ENCODE measurements around the gene YPEL5. TPM values are rescaled to one million over a fixed set of nuclear protein-coding genes. Genes with fewer than 3 reads are reported as not detected.

YPEL5 gene
- total RNA-seq, 1 donor from 2014 or later = 120 TPM

DNA sequence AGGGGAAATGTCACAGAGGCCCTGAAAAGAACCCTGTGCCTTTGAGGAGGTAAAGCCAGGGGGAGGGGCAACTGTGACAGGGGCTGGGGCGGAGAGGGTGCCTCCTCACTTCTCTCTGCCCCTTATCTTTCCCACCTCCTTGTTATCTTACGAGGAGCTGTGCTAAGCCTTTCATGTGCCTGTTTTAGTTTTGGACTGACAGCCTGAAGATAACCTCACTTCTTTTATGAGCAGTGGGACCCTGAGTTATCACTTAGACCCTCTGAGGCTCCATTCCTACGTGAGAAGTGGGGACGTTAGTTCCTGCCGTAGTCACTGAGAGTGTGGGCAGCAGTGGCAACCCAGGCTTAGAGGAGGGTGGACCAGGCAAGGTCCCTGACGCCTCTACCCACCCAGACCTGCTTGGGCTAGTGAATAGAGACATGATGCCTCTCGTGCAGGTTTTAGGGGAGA lies 45.0 kb downstream of the YPEL5 start:
- H3K4me1 Mint-ChIP-seq (ENCODE audit: unreplicated experiment) = no peaks in the 10 kb centered on the region
- H3K27me3 Mint-ChIP-seq (ENCODE audit: unreplicated experiment) = peaks cover 5% of the 10 kb centered on the region
- DNase-seq (ENCODE audit: low spot score) = no peak
- H3K27ac Mint-ChIP-seq (ENCODE audit: unreplicated experiment) = no peak overlapping the region
- TF ChIP-seq, protein P1, sequence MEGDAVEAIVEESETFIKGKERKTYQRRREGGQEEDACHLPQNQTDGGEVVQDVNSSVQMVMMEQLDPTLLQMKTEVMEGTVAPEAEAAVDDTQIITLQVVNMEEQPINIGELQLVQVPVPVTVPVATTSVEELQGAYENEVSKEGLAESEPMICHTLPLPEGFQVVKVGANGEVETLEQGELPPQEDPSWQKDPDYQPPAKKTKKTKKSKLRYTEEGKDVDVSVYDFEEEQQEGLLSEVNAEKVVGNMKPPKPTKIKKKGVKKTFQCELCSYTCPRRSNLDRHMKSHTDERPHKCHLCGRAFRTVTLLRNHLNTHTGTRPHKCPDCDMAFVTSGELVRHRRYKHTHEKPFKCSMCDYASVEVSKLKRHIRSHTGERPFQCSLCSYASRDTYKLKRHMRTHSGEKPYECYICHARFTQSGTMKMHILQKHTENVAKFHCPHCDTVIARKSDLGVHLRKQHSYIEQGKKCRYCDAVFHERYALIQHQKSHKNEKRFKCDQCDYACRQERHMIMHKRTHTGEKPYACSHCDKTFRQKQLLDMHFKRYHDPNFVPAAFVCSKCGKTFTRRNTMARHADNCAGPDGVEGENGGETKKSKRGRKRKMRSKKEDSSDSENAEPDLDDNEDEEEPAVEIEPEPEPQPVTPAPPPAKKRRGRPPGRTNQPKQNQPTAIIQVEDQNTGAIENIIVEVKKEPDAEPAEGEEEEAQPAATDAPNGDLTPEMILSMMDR (IDR thresholded peaks at IDR 0.05; ENCODE audit: unreplicated experiment) = no peak
- H3K4me3 Mint-ChIP-seq (ENCODE audit: unreplicated experiment) = no peak overlapping the region
- peaks cover 5% of the 10 kb centered on the region for H3K36me3 Mint-ChIP-seq (ENCODE audit: low read depth, unreplicated experiment)
- no peaks in the 10 kb centered on the region for H3K9me3 Mint-ChIP-seq (ENCODE audit: unreplicated experiment)

DNA sequence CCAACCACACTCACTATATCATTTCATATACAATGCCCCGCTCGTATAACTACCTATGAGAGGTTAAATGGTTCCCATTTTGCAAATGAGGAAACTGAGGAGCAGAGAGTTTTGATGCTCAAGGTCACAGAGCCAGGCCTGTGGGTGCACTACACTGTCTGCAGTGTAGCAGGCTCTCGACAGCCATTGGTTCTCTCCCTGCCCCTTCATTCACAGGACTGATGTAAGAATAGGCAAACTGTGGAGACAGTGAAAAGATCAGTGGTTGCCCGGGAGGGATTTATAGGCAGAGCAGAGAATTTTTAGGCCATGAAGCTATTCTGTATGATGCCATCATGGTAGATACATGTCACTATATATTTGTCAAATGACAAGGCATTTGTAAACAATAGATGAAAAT lies 45.5 kb downstream of the YPEL5 start:
- no peak overlapping the region for H3K27ac Mint-ChIP-seq (ENCODE audit: unreplicated experiment)
- H3K4me3 Mint-ChIP-seq (ENCODE audit: unreplicated experiment) = no peak overlapping the region
- peaks cover 5% of the 10 kb centered on the region for H3K27me3 Mint-ChIP-seq (ENCODE audit: unreplicated experiment)
- peaks cover 5% of the 10 kb centered on the region for H3K36me3 Mint-ChIP-seq (ENCODE audit: low read depth, unreplicated experiment)
- no peak for DNase-seq (ENCODE audit: low spot score)
- H3K9me3 Mint-ChIP-seq (ENCODE audit: unreplicated experiment) = no peaks in the 10 kb centered on the region
- no peaks in the 10 kb centered on the region for H3K4me1 Mint-ChIP-seq (ENCODE audit: unreplicated experiment)
- TF ChIP-seq, protein P1 (IDR thresholded peaks at IDR 0.05; ENCODE audit: unreplicated experiment) = no peak

DNA sequence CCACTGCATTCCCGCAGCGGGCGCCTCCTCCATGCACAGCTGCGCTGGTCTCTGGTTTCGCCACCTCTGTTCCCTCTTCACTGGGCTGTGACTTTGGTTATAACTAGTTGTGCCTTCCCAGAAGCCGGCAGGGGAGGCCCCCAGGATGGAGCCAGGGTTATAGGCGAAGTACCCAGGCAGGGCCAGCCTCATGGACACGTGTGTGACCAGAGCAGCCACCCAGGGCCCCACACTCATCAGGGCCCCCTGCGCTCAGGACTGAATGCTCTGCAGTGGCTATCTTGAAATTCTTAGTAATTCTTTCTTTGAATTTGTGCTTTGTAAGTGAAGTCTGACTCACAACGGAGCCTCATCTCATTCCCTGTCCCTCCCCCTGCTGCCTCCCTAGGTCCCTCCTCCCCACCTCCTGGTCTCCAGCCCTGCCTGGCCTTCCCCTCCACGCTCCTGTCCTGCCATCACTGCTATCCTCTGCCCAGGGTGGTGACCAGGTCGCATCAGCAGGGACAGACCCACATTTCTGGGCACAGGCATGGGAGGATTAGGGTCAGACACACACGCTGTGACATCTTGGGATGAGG lies 46.4 kb downstream of the YPEL5 start:
- Mint-ChIP-seq H3K4me1 (ENCODE audit: unreplicated experiment) (no peaks in the 10 kb centered on the region), H3K36me3 (ENCODE audit: low read depth, unreplicated experiment) (peaks cover 5% of the 10 kb centered on the region), H3K27me3 (ENCODE audit: unreplicated experiment) (peaks cover 5% of the 10 kb centered on the region), H3K9me3 (ENCODE audit: unreplicated experiment) (no peaks in the 10 kb centered on the region), H3K27ac (ENCODE audit: unreplicated experiment) (no peak overlapping the region), H3K4me3 (ENCODE audit: unreplicated experiment) (no peak overlapping the region)
- no peak for DNase-seq (ENCODE audit: low spot score)
- TF ChIP-seq, protein P1 (IDR thresholded peaks at IDR 0.05; ENCODE audit: unreplicated experiment) = no peak

DNA sequence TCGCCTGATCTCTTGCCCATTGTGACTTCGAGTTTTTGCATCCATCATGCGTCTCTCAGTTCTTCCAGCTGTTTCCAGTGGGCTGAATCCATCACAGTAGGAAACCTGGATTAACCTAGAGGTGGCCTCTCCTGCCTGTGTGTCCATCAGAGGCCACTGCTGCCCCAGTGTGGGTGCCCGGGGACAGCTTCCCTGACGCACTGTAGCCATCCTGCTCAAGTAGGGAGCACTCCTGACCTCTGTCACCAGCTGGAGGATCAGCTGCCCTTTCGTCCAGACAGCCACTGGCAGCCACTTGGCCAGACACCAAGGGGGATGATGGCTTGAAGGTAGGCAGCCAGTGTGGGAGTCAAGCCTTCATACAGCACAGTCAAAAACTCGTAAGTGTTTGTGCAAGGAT lies 47.6 kb downstream of the YPEL5 start:
- Mint-ChIP-seq H3K4me3 (ENCODE audit: unreplicated experiment) (no peak overlapping the region), H3K4me1 (ENCODE audit: unreplicated experiment) (no peaks in the 10 kb centered on the region), H3K9me3 (ENCODE audit: unreplicated experiment) (no peaks in the 10 kb centered on the region), H3K36me3 (ENCODE audit: low read depth, unreplicated experiment) (peaks cover 5% of the 10 kb centered on the region), H3K27ac (ENCODE audit: unreplicated experiment) (no peak overlapping the region), H3K27me3 (ENCODE audit: unreplicated experiment) (peaks cover 5% of the 10 kb centered on the region)
- no peak for DNase-seq (ENCODE audit: low spot score)
- TF ChIP-seq, protein P1 (IDR thresholded peaks at IDR 0.05; ENCODE audit: unreplicated experiment) = no peak

DNA sequence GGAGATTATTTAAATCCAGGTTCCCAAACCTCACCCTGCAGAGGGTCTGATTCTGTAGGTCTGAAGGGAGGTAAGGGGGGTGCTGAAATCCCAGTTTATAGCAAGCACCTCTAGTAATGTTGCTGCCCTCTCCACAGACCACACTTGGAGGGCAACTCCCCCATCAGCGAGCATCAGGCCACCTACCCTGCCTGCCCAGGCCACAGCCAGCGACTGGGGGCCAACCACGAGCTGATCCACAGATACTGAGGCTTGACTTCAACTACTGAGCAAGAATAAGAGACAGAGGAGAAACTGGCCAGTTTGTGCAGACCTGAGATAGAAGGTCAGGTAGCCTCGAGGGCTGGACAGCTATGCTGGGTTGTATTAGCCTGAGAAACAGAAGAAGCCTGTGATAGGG lies 48.2 kb downstream of the YPEL5 start:
- Mint-ChIP-seq H3K36me3 (ENCODE audit: low read depth, unreplicated experiment) (peaks cover 5% of the 10 kb centered on the region), H3K9me3 (ENCODE audit: unreplicated experiment) (no peaks in the 10 kb centered on the region), H3K4me1 (ENCODE audit: unreplicated experiment) (no peaks in the 10 kb centered on the region), H3K4me3 (ENCODE audit: unreplicated experiment) (no peak overlapping the region), H3K27me3 (ENCODE audit: unreplicated experiment) (peaks cover 5% of the 10 kb centered on the region), H3K27ac (ENCODE audit: unreplicated experiment) (no peak overlapping the region)
- TF ChIP-seq, protein P1 (IDR thresholded peaks at IDR 0.05; ENCODE audit: unreplicated experiment) = no peak
- DNase-seq (ENCODE audit: low spot score) = no peak
